WTC11 (cell line): Measurements from ENCODE around the gene CLDN5. TPM values are rescaled to one million over a fixed set of nuclear protein-coding genes. Genes with fewer than 3 reads are reported as not detected.

Experiments used
- ATAC-seq: fragments of 200-7000 bp; cut with Tn5 transposase; 2 replicates; pipeline ENCODE4 v1.10.0; 2021; ENCODE audit warnings: mild to moderate bottlenecking, moderate library complexity
- CTCF ChIA-PET: fragments of 300-600 bp; sonication (Branson Sonifier 250); formaldehyde crosslinking; loops from one replicate; lab custom pipeline; 2021; ENCODE audit warnings: antibody characterized with exemption; lab: Charles Lee
- POLR2A ChIA-PET: fragments of 350-600 bp; sonication (Branson Sonifier 250); formaldehyde crosslinking; loops from one replicate; lab custom pipeline; 2021; ENCODE audit warnings: antibody characterized with exemption; lab: Charles Lee
- DNase-seq: peaks from one replicate; pipeline ENCODE4 v3.0.0; 2021; ENCODE audit warnings: low spot score
- H3K27ac Mint-ChIP-seq: 2 replicates; pipeline ENCODE4 v1.8.0; 2021; ENCODE audit warnings: mixed read lengths
- H3K27me3 Mint-ChIP-seq: 2 replicates; pipeline ENCODE4 v1.8.0; 2021; ENCODE audit warnings: low read depth, mild to moderate bottlenecking, moderate library complexity, mixed read lengths
- H3K36me3 Mint-ChIP-seq: 2 replicates; pipeline ENCODE4 v1.8.0; 2021; ENCODE audit warnings: mixed read lengths
- H3K4me1 Mint-ChIP-seq: 2 replicates; pipeline ENCODE4 v1.8.0; 2022; ENCODE audit warnings: mixed read lengths
- H3K4me3 Mint-ChIP-seq: 2 replicates; pipeline ENCODE4 v1.8.0; 2021; ENCODE audit warnings: mild to moderate bottlenecking, moderate library complexity, mixed read lengths
- H3K9me3 Mint-ChIP-seq: 2 replicates; pipeline ENCODE4 v1.8.0; 2021; ENCODE audit warnings: mixed read lengths
- CBFB ChIP-seq: sonication (generic); formaldehyde crosslinking; IDR thresholded peaks from 2 replicates; pipeline ENCODE4 v1.8.1; 2022; ENCODE audit warnings: mild to moderate bottlenecking, low read depth, missing genetic modification reagents
- CDX4 ChIP-seq: fragments of 250-450 bp; sonication (Bioruptor Pico); IDR thresholded peaks from 2 replicates; pipeline ENCODE4 v1.9.0; 2021; ENCODE audit warnings: moderate library complexity, mild to moderate bottlenecking, inconsistent platforms, borderline replicate concordance
- E2F5 ChIP-seq: sonication (generic); formaldehyde crosslinking; IDR thresholded peaks from 2 replicates; pipeline ENCODE4 v1.8.1; 2022; ENCODE audit warnings: mild to moderate bottlenecking, moderate library complexity, missing genetic modification reagents
- ETV6 ChIP-seq: sonication (generic); formaldehyde crosslinking; IDR thresholded peaks from 2 replicates; pipeline ENCODE4 v1.8.1; 2022; ENCODE audit warnings: mild to moderate bottlenecking, missing genetic modification reagents
- JAZF1 ChIP-seq: fragments of 250-450 bp; sonication (Bioruptor Pico); IDR thresholded peaks from 2 replicates; pipeline ENCODE4 v1.9.0; 2021; ENCODE audit warnings: moderate library complexity, mild to moderate bottlenecking, inconsistent platforms
- MYBL2 ChIP-seq: sonication (generic); formaldehyde crosslinking; IDR thresholded peaks from 2 replicates; pipeline ENCODE4 v1.8.1; 2023; ENCODE audit warnings: mild to moderate bottlenecking, moderate library complexity, missing genetic modification reagents
- NFATC4 ChIP-seq: fragments of 250-450 bp; sonication (Bioruptor Pico); IDR thresholded peaks from 2 replicates; pipeline ENCODE4 v1.9.0; 2021; ENCODE audit warnings: mild to moderate bottlenecking
- NR1H2 ChIP-seq: sonication (generic); formaldehyde crosslinking; IDR thresholded peaks from 2 replicates; pipeline ENCODE4 v1.9.0; 2021; ENCODE audit warnings: mild to moderate bottlenecking, moderate library complexity, missing genetic modification reagents
- NR3C1 ChIP-seq: sonication (generic); formaldehyde crosslinking; conservative IDR thresholded peaks from 2 replicates; pipeline ENCODE4 v1.8.1; 2023; ENCODE audit warnings: low read depth, mild to moderate bottlenecking, missing genetic modification reagents
- OVOL2 ChIP-seq: fragments of 250-450 bp; sonication (Bioruptor Pico); IDR thresholded peaks from 2 replicates; pipeline ENCODE4 v1.9.0; 2021; ENCODE audit warnings: mild to moderate bottlenecking, borderline replicate concordance
- RELA ChIP-seq: sonication (generic); formaldehyde crosslinking; IDR thresholded peaks from 2 replicates; pipeline ENCODE4 v1.8.1; 2022; ENCODE audit warnings: missing genetic modification reagents, mild to moderate bottlenecking, borderline replicate concordance
- SMAD3 ChIP-seq: sonication (generic); formaldehyde crosslinking; IDR thresholded peaks from 2 replicates; pipeline ENCODE4 v1.8.0; 2022; ENCODE audit warnings: missing genetic modification reagents, mild to moderate bottlenecking, borderline replicate concordance
- TCF7 ChIP-seq: sonication (generic); formaldehyde crosslinking; IDR thresholded peaks from 2 replicates; pipeline ENCODE4 v1.8.0; 2022; ENCODE audit warnings: mild to moderate bottlenecking, low read depth, missing genetic modification reagents, moderate library complexity
- USF1 ChIP-seq: sonication (generic); formaldehyde crosslinking; IDR thresholded peaks from 2 replicates; pipeline ENCODE4 v1.8.0; 2022; ENCODE audit warnings: mild to moderate bottlenecking, missing genetic modification reagents
- USF2 ChIP-seq: sonication (generic); formaldehyde crosslinking; IDR thresholded peaks from 2 replicates; pipeline ENCODE4 v1.8.1; 2023; ENCODE audit warnings: mild to moderate bottlenecking, missing genetic modification reagents, moderate library complexity
- ZBTB21 ChIP-seq: sonication (generic); formaldehyde crosslinking; IDR thresholded peaks from 2 replicates; pipeline ENCODE4 v1.8.1; 2023; ENCODE audit warnings: mild to moderate bottlenecking, missing genetic modification reagents, borderline replicate concordance
- ZNF121 ChIP-seq: sonication (generic); formaldehyde crosslinking; IDR thresholded peaks from 2 replicates; pipeline ENCODE4 v1.8.0; 2023; ENCODE audit warnings: missing genetic modification reagents
- ZNF138 ChIP-seq: sonication (generic); formaldehyde crosslinking; conservative IDR thresholded peaks from 2 replicates; pipeline ENCODE4 v1.8.1; 2022; ENCODE audit warnings: mild to moderate bottlenecking, moderate library complexity, missing genetic modification reagents
- ZNF219 ChIP-seq: sonication (generic); formaldehyde crosslinking; IDR thresholded peaks from 2 replicates; pipeline ENCODE4 v1.8.0; 2023; ENCODE audit warnings: missing genetic modification reagents, mild to moderate bottlenecking, borderline replicate concordance
- ZNF263 ChIP-seq: sonication (generic); formaldehyde crosslinking; IDR thresholded peaks from 2 replicates; pipeline ENCODE4 v1.8.1; 2022; ENCODE audit warnings: low read depth, mild to moderate bottlenecking, moderate library complexity, missing genetic modification reagents
- ZNF396 ChIP-seq: fragments of 250-450 bp; sonication (Bioruptor Pico); IDR thresholded peaks from 2 replicates; pipeline ENCODE4 v1.8.0; 2021; ENCODE audit warnings: mild to moderate bottlenecking, moderate library complexity, borderline replicate concordance
- ZNF423 ChIP-seq: fragments of 250-450 bp; sonication (Bioruptor Pico); IDR thresholded peaks from 2 replicates; pipeline ENCODE4 v2.1.2; 2022; ENCODE audit warnings: mild to moderate bottlenecking, moderate library complexity
- ZNF532 ChIP-seq: fragments of 250-450 bp; sonication (Bioruptor Pico); IDR thresholded peaks from 2 replicates; pipeline ENCODE4 v1.9.0; 2021; ENCODE audit warnings: mild to moderate bottlenecking, borderline replicate concordance
- total RNA-seq: library from RNA; stranded (reverse); gene quantifications from 3 replicates; pipeline ENCODE4 v1.2.3, GENCODE V29; 2021

Gene CLDN5
- total RNA-seq, 1 experiment from 2014 or later: 1.0 TPM

GRCh38 chr22:19553201-19553600 lies 29.0 kb upstream of the CLDN5 start (continued):
- no peak for TF ChIP-seq CDX4 (CRISPR knock-in tag)
- no peak for TF ChIP-seq USF2 (CRISPR knock-in tag)
- no peak for TF ChIP-seq ZNF121 (CRISPR knock-in tag)
- no peak for TF ChIP-seq ZNF532 (CRISPR knock-in tag)
- TF ChIP-seq ZNF219 (CRISPR knock-in tag): no peak
- TF ChIP-seq MYBL2 (CRISPR knock-in tag): no peak
- TF ChIP-seq NFATC4 (CRISPR knock-in tag): no peak
- TF ChIP-seq ZNF423: no peak
- TF ChIP-seq ZNF396: no peak
- no peak for TF ChIP-seq NR1H2 (CRISPR knock-in tag)

- Mint-ChIP-seq H3K27ac (no peak overlapping the region), H3K36me3 (no peaks in the 10 kb centered on the region), H3K9me3 (no peaks in the 10 kb centered on the region), H3K4me1 (peaks cover 11% of the 10 kb centered on the region), H3K27me3 (no peaks in the 10 kb centered on the region; the same call in 1 of the 2 replicates), H3K4me3 (no peak overlapping the region)
- CTCF ChIA-PET: interaction anchor here (1.0 to 1.7 kb wide), 2 partner anchors 9 to 79 kb away, joined by 3 to 6 read pairs; no protein-coding TSS in a partner anchor
- ATAC-seq: no peak
- POLR2A ChIA-PET: no interaction called here
- no peak for DNase-seq
- TF ChIP-seq TCF7 (CRISPR knock-in tag) (no peak), ZNF263 (CRISPR knock-in tag) (no peak), ZNF219 (CRISPR knock-in tag) (no peak), ZBTB21 (CRISPR knock-in tag) (no peak), JAZF1 (CRISPR knock-in tag) (no peak), NR3C1 (CRISPR knock-in tag) (no peak), E2F5 (CRISPR knock-in tag) (no peak), ETV6 (CRISPR knock-in tag) (no peak), CBFB (no peak), RELA (CRISPR knock-in tag) (no peak), OVOL2 (no peak), SMAD3 (CRISPR knock-in tag) (no peak), USF1 (CRISPR knock-in tag) (no peak), ZNF138 (no peak)
Observed at GRCh38 chr22:19550382-19550781, 26.2 kb upstream of the CLDN5 start.
